ENCODE data around the gene DPP6.
A peak's percentile ranks its signal among the peaks of the same experiment; 100 is the strongest.

The DPP6 gene

GRCh38 chr7:154860621-154861375, 808.6 kb downstream of the DPP6 start:
- TF ChIP-seq, protein P1, sequence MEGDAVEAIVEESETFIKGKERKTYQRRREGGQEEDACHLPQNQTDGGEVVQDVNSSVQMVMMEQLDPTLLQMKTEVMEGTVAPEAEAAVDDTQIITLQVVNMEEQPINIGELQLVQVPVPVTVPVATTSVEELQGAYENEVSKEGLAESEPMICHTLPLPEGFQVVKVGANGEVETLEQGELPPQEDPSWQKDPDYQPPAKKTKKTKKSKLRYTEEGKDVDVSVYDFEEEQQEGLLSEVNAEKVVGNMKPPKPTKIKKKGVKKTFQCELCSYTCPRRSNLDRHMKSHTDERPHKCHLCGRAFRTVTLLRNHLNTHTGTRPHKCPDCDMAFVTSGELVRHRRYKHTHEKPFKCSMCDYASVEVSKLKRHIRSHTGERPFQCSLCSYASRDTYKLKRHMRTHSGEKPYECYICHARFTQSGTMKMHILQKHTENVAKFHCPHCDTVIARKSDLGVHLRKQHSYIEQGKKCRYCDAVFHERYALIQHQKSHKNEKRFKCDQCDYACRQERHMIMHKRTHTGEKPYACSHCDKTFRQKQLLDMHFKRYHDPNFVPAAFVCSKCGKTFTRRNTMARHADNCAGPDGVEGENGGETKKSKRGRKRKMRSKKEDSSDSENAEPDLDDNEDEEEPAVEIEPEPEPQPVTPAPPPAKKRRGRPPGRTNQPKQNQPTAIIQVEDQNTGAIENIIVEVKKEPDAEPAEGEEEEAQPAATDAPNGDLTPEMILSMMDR (IDR thresholded peaks at IDR 0.05; ENCODE audit: insufficient read depth, low read length, poor library complexity, severe bottlenecking) = no peak
- Histone ChIP-seq H3K36me3 (ENCODE audit: control insufficient read depth, insufficient read depth, low read length) (no peaks in the 10 kb centered on the region), H3K4me3 (replicated peaks; ENCODE audit: low read depth, low read length) (no peak overlapping the region), H3K27me3 (replicated peaks; ENCODE audit: control insufficient read depth, insufficient read depth, low read length) (no peaks in the 10 kb centered on the region)
- no peak for DNase-seq (ENCODE audit: extremely low read depth, insufficient read length)

- Histone ChIP-seq H3K36me3 (ENCODE audit: control insufficient read depth, insufficient read depth, low read length) (no peaks in the 10 kb centered on the region), H3K4me3 (replicated peaks; ENCODE audit: low read depth, low read length) (no peak overlapping the region), H3K27me3 (replicated peaks; ENCODE audit: control insufficient read depth, insufficient read depth, low read length) (no peaks in the 10 kb centered on the region)
- TF ChIP-seq, protein P1 (IDR thresholded peaks at IDR 0.05; ENCODE audit: insufficient read depth, low read length, poor library complexity, severe bottlenecking) = no peak
- DNase-seq (ENCODE audit: extremely low read depth, insufficient read length) = no peak
These were observed 809.4 kb downstream of the DPP6 start for GRCh38 chr7:154861589-154861988.

GRCh38 chr7:154862153-154862791, 810.1 kb downstream of the DPP6 start:
- Histone ChIP-seq H3K27me3 (replicated peaks; ENCODE audit: control insufficient read depth, insufficient read depth, low read length) (no peaks in the 10 kb centered on the region), H3K36me3 (ENCODE audit: control insufficient read depth, insufficient read depth, low read length) (no peaks in the 10 kb centered on the region), H3K4me3 (replicated peaks; ENCODE audit: low read depth, low read length) (no peak overlapping the region)
- TF ChIP-seq, protein P1 (IDR thresholded peaks at IDR 0.05; ENCODE audit: insufficient read depth, low read length, poor library complexity, severe bottlenecking) = no peak
- DNase-seq (ENCODE audit: extremely low read depth, insufficient read length) = peak; percentile 46

GRCh38 chr7:154863766-154864522, 811.7 kb downstream of the DPP6 start:
- no peaks in the 10 kb centered on the region for H3K27me3 ChIP-seq (replicated peaks; ENCODE audit: control insufficient read depth, insufficient read depth, low read length)
- TF ChIP-seq, protein P1 (IDR thresholded peaks at IDR 0.05; ENCODE audit: insufficient read depth, low read length, poor library complexity, severe bottlenecking) = no peak
- no peak for DNase-seq (ENCODE audit: extremely low read depth, insufficient read length)
- no peaks in the 10 kb centered on the region for H3K36me3 ChIP-seq (ENCODE audit: control insufficient read depth, insufficient read depth, low read length)
- H3K4me3 ChIP-seq (replicated peaks; ENCODE audit: low read depth, low read length) = no peak overlapping the region

GRCh38 chr7:154864523-154864891, 812.3 kb downstream of the DPP6 start:
- Histone ChIP-seq H3K36me3 (ENCODE audit: control insufficient read depth, insufficient read depth, low read length) (no peaks in the 10 kb centered on the region), H3K27me3 (replicated peaks; ENCODE audit: control insufficient read depth, insufficient read depth, low read length) (no peaks in the 10 kb centered on the region), H3K4me3 (replicated peaks; ENCODE audit: low read depth, low read length) (no peak overlapping the region)
- TF ChIP-seq, protein P1 (IDR thresholded peaks at IDR 0.05; ENCODE audit: insufficient read depth, low read length, poor library complexity, severe bottlenecking) = no peak
- no peak for DNase-seq (ENCODE audit: extremely low read depth, insufficient read length)

Data from GM06990 (cell line).